K562 (cell line): ENCODE measurements around the gene DGCR6L. TPM values are rescaled to one million over a fixed set of nuclear protein-coding genes. Genes with fewer than 3 reads are reported as not detected.

Experiments used
- ARID1B ChIP-seq: fragments of 450-650 bp; IDR thresholded peaks from 2 replicates; pipeline ENCODE4 v1.6.1; 2016; ENCODE audit warnings: antibody characterized with exemption, mild to moderate bottlenecking, inconsistent platforms
- CBFA2T2 ChIP-seq: fragments of 450-650 bp; conservative IDR thresholded peaks from 2 replicates; pipeline ENCODE4 v1.6.1; 2017; ENCODE audit warnings: mild to moderate bottlenecking
- CREM ChIP-seq: IDR thresholded peaks from 2 replicates; pipeline ENCODE4 v1.6.1; 2014; ENCODE audit warnings: antibody characterized with exemption, low read depth
- DMBX1 ChIP-seq: fragments of 250-450 bp; sonication (Bioruptor Pico); IDR thresholded peaks from 2 replicates; pipeline ENCODE4 v1.8.0; 2022; ENCODE audit warnings: inconsistent platforms, mild to moderate bottlenecking, moderate library complexity, borderline replicate concordance
- DNMT1 ChIP-seq: fragments of 450-650 bp; IDR thresholded peaks from 2 replicates; pipeline ENCODE4 v1.6.1; 2016; ENCODE audit warnings: antibody characterized with exemption, mild to moderate bottlenecking
- E2F8 ChIP-seq: fragments of 450-650 bp; IDR thresholded peaks from 2 replicates; pipeline ENCODE4 v1.7.1; 2018; ENCODE audit warnings: mild to moderate bottlenecking, low read depth; ENCODE audit not compliant: partially characterized antibody
- GABPA ChIP-seq: fragments of 200-800 bp; sonication (Bioruptor generic); conservative IDR thresholded peaks from 2 replicates; pipeline ENCODE4 v1.6.1; 2016; ENCODE audit warnings: low read depth, missing genetic modification characterization, missing compliant biosample characterization
- GABPB2 ChIP-seq: fragments of 250-450 bp; sonication (Bioruptor Pico); conservative IDR thresholded peaks from 2 replicates; pipeline ENCODE4 v1.5.1; 2021; ENCODE audit warnings: mild to moderate bottlenecking
- HDAC1 ChIP-seq, 2 experiments: fragments of 450-650 bp; IDR thresholded peaks; 2 replicates each; pipeline ENCODE4 v1.6.1; 2016 to 2017; ENCODE audit warnings: inconsistent platforms in 1 of 2, mild to moderate bottlenecking in 1 of 2, moderate library complexity in 1 of 2
- HEY1 ChIP-seq: fragments of 250-450 bp; sonication (Bioruptor Pico); IDR thresholded peaks from 2 replicates; pipeline ENCODE4 v1.5.0; 2020; ENCODE audit warnings: mild to moderate bottlenecking, moderate library complexity, borderline replicate concordance
- MAX ChIP-seq: sonication (generic); formaldehyde crosslinking; IDR thresholded peaks from 2 replicates; pipeline ENCODE4 v1.9.0; 2022; ENCODE audit warnings: mild to moderate bottlenecking, missing genetic modification reagents
- MXD1 ChIP-seq: fragments of 250-450 bp; sonication (Bioruptor Pico); IDR thresholded peaks from 2 replicates; pipeline ENCODE4 v1.8.0; 2021; ENCODE audit warnings: borderline replicate concordance, mild to moderate bottlenecking, moderate library complexity; ENCODE audit not compliant: poor library complexity, severe bottlenecking
- NR2F6 ChIP-seq: fragments of 450-650 bp; formaldehyde crosslinking; IDR thresholded peaks from 2 replicates; pipeline ENCODE4 v1.4.0; 2020; ENCODE audit warnings: mild to moderate bottlenecking
- PCBP1 ChIP-seq: fragments of 200-400 bp; formaldehyde crosslinking; IDR thresholded peaks from 2 replicates; pipeline ENCODE4 v1.6.1; 2018; ENCODE audit warnings: mild to moderate bottlenecking, low read depth, low read length; ENCODE audit not compliant: poor library complexity, severe bottlenecking
- PHF20 ChIP-seq: fragments of 450-650 bp; IDR thresholded peaks from 2 replicates; pipeline ENCODE4 v1.6.1; 2018; ENCODE audit not compliant: partially characterized antibody
- RBM25 ChIP-seq: fragments of 200-400 bp; formaldehyde crosslinking; IDR thresholded peaks from 2 replicates; pipeline ENCODE4 v1.6.1; 2018; ENCODE audit warnings: low read length, low read depth, moderate library complexity; ENCODE audit not compliant: severe bottlenecking
- SLC30A9 ChIP-seq: fragments of 250-450 bp; sonication (Bioruptor Pico); IDR thresholded peaks from 2 replicates; pipeline ENCODE4 v1.8.0; 2022; ENCODE audit warnings: mild to moderate bottlenecking, moderate library complexity
- ZBTB33 ChIP-seq: sonication (generic); formaldehyde crosslinking; IDR thresholded peaks from 2 replicates; pipeline ENCODE4 v1.8.1; 2023; ENCODE audit warnings: mild to moderate bottlenecking, missing genetic modification reagents
- ZC3H4 ChIP-seq: sonication (generic); formaldehyde crosslinking; IDR thresholded peaks from 2 replicates; pipeline ENCODE4 v1.9.0; 2021; ENCODE audit warnings: missing genetic modification reagents, borderline replicate concordance
- ZFP1 ChIP-seq: fragments of 450-650 bp; formaldehyde crosslinking; IDR thresholded peaks from 2 replicates; pipeline ENCODE4 v1.4.0; 2020; ENCODE audit warnings: mild to moderate bottlenecking, mixed read lengths
- ZNF197 ChIP-seq: fragments of 200-800 bp; sonication (Bioruptor generic); IDR thresholded peaks from 2 replicates; pipeline ENCODE4 v1.6.1; 2016; ENCODE audit warnings: low read depth, missing genetic modification characterization, missing compliant biosample characterization
- ZNF444 ChIP-seq: fragments of 250-450 bp; sonication (Bioruptor Pico); IDR thresholded peaks from 2 replicates; pipeline ENCODE4 v1.4.0; 2020; ENCODE audit warnings: mild to moderate bottlenecking, moderate library complexity
- ZNF561 ChIP-seq: fragments of 450-650 bp; formaldehyde crosslinking; conservative IDR thresholded peaks from 2 replicates; pipeline ENCODE4 v1.4.0; 2020; ENCODE audit warnings: mild to moderate bottlenecking, moderate library complexity
- polyA plus RNA-seq, 8 experiments: library from polyadenylated mRNA; depleted of rRNA in 4 of 8; stranded (reverse) in 5 of 8; unstranded in 3 of 8; fragments of >200 nt; fragmentation: Nextera tagmentation in 2 of 8; fragmentation: Illumina TruSeq in 1 of 8; extraction: Ambion mirVana in 2 of 8; extraction: Trizol in 1 of 8; gene quantifications; 2 replicates each; pipeline versions ENCODE4 v1.2.1 to v1.2.3, GENCODE V29; 2011 to 2014; ENCODE audit warnings: inconsistent platforms in 1 of 8, missing spikeins in 1 of 8
- total RNA-seq, 7 experiments: library from RNA; depleted of rRNA in 6 of 7; stranded (reverse); fragments of >200 nt in 6 of 7; fragmentation: Illumina TruSeq in 2 of 7; extraction: Trizol in 2 of 7; gene quantifications; 2 replicates each; pipeline versions ENCODE4 v1.2.1 to v1.2.3, GENCODE V29; 2011 to 2021; ENCODE audit warnings: low replicate concordance in 1 of 7

The DGCR6L gene
- total and polyA plus RNA-seq, 9 of the 15 experiments (the other 6 are each of a cell fraction or from before 2014, with no cell fraction given), result 3.6 to 151 (median 51.0) TPM

- TF ChIP-seq DMBX1 (peak; percentile 62), ZNF561 (CRISPR knock-in tag) (peak; percentile 77; the same call in 1 of the 2 replicates), PHF20 (peak; percentile 90), DNMT1 (no peak), ZFP1 (CRISPR knock-in tag) (no peak), NR2F6 (peak; percentile 79; the same call in 1 of the 2 replicates), GABPB2 (CRISPR knock-in tag) (peak; percentile 75; the same call in 1 of the 2 replicates), HDAC1 (IDR thresholded peaks at IDR 0.05) (peak in 1 of 2 experiments; percentile 95; a peak in 2 of 4 replicates), MXD1 (peak; percentile 1), CREM (peak; percentile 95), ZNF197 (CRISPR knock-in tag) (no peak), ZC3H4 (CRISPR knock-in tag) (no peak), SLC30A9 (CRISPR knock-in tag) (no peak), GABPA (no peak), E2F8 (peak; percentile 78), ARID1B (no peak), PCBP1 (peak; percentile 70), MAX (peak; percentile 86), ZNF444 (CRISPR knock-in tag) (0 out of 2 replicates have a peak, but pooled peaks have one; percentile 35), RBM25 (no peak), HEY1 (no peak), CBFA2T2 (no peak), ZBTB33 (CRISPR knock-in tag) (peak; percentile 79)
Measured at GRCh38 chr22:20319745-20320658, at the start of gene DGCR6L (continued).
